Right kidney (tissue), 1 donor: ENCODE results near the gene AP2A2.
"Not testable (repeated sequence)": the region's sequence is repeated elsewhere in the genome, so short reads cannot be mapped to it uniquely, and the experiment has no call there.

Experiments used
- DNase-seq: peaks from one replicate; pipeline ENCODE4 v3.0.0-alpha.2; 2016

The AP2A2 gene

DNA sequence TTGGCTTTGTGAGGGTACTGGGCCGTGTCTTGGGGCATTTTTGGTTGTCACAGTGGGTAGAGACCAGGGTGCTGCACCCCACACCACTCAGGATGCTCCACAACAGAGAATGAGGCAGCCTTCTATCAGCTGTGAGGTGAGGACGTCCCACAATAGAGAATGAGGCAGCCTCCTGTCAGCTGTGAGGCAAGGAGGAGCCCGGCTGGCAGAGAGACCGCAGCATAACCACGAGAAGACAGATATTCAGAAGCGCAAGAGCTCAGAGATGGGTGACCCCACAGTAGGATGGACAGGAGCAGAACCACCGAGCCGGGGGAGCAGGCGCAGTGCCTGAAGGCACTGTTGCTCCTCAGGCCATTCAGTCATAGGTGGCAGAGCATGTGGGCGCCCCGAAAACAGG is 47.6 kb downstream of the AP2A2 start:
- DNase-seq, result no peak

DNA sequence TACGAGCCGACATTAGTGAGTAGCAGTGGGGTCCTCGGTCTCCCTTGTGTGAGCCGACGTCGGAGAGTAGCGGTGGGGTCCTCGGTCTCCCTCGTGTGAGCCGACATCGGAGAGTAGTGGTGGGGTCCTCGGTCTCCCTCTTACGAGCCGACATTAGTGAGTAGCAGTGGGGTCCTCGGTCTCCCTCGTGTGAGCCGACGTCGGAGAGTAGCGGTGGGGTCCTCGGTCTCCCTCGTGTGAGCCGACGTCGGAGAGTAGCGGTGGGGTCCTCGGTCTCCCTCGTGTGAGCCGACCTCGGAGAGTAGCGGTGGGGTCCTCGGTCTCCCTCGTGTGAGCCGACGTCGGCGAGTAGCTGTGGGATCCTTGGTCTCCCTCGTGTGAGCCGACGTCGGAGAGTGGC is 49.7 kb downstream of the AP2A2 start:
- DNase-seq, result not testable (repeated sequence)

DNA sequence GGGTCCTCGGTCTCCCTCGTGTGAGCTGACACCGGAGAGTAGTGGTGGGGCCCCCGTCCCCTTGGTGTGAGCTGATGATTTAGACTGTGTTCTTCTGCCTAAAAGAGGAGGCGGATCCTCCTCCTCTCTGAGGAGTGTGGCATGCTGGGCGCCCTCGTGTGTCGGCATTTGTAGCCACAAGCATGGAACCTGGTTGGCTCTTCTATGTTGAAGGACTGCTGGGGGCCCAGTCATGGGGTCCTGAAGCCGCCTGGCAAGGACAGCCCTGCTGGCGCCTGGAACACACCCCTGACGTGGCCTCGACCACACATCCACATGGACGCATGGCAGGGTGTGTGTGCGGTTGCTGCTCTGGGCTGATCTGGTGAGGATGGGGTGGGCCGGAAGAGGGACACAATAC is 50.2 kb downstream of the AP2A2 start:
- DNase-seq, result no peak

DNA sequence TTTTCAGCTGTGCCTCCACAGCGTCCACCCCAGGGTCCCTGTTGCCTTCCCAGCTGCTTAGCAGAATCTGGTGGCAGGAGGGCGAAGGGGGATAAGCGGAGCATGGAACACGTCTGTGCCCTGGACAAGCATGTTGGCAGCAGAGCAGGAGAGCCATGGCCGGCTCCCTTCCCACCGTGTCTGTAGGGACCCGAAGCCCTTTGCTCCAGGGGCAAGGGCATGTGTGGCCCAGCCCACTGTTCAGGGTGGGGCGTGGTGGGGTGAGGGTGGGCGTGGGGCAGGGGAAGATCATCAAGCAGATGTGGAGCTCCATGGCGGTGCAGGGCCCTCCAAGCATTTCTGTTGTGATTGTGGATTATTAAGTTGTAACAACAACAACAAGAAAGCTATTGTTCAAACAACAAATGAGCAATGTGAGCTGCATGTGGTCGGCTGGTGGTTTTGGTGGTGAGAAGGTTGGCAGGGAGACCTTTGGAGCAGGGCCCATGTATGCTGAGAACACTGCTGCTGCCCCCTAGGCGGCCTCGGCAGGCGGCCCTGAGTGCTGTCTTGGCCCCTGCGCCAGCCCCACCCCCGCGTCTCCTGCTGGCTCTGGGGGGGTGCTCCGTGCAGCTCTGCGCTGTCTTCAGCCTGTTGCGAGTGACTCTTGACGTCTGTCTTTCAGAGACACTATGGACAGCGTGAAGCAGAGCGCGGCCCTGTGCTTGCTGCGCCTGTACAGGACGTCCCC is 50.9 kb downstream of the AP2A2 start:
- no peak for DNase-seq

DNA sequence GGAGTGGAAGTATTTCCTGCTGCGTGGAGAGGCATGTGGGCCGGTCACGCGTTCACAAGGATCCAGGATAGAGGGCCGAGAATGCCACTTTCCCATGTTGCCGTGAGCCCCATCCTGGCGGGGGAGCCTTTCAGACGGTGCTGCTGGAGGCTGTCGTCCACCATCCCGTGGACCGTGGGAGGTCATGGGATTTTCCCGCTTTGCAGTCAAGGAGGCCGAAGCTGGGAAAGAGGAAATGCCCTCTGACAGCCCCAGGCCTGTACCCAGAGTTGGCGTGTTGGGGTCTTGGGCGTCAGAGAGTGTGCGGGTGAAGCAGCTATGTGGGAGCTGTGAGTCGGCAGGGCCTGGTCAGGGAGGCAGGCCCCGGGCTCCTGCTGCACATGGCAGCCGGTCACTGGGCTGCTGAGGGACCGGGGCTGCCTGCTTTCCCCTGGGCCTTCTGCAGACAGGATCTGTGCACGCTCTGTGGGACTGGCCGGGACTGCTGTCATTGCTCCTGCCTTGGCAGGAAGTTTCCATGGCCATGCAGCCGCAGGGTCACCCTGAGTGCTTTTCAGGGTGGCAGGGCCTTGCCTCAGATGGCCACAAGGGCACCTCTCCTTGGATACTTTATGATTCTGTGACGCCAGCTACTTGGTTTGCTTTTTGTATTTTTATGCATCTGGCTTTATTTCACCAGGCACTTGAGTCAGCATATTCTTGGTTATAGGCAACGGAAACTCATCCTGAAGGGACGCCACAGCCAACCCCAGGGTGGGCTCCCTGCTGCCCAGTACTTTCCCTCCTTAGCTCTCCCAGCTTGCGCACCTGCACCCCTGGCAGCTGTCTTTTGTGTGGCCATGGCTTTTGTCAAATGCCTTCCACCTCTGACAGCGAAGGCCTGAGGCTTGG is 52.4 kb downstream of the AP2A2 start:
- DNase-seq, result no peak

DNA sequence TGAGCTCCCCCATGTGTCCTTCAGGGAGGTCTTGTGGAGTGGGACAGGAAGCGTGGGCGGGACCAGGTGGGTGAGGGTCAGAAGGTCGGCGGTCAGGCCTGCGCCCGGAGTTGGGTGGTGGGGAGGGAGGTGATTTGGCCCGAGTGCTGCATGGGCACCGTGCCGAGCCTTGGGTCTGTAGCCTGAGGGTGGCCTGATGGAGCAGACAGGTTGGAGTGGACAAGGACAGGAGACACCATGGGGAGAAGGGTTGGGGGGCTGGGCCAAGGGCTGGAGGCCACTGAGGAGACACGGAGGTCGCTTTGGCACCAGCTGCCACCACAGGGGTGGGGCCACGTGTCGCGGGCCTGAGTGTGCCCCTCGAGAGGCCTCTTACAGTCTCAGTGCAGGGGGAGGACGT is 53.1 kb downstream of the AP2A2 start:
- DNase-seq, result no peak

DNA sequence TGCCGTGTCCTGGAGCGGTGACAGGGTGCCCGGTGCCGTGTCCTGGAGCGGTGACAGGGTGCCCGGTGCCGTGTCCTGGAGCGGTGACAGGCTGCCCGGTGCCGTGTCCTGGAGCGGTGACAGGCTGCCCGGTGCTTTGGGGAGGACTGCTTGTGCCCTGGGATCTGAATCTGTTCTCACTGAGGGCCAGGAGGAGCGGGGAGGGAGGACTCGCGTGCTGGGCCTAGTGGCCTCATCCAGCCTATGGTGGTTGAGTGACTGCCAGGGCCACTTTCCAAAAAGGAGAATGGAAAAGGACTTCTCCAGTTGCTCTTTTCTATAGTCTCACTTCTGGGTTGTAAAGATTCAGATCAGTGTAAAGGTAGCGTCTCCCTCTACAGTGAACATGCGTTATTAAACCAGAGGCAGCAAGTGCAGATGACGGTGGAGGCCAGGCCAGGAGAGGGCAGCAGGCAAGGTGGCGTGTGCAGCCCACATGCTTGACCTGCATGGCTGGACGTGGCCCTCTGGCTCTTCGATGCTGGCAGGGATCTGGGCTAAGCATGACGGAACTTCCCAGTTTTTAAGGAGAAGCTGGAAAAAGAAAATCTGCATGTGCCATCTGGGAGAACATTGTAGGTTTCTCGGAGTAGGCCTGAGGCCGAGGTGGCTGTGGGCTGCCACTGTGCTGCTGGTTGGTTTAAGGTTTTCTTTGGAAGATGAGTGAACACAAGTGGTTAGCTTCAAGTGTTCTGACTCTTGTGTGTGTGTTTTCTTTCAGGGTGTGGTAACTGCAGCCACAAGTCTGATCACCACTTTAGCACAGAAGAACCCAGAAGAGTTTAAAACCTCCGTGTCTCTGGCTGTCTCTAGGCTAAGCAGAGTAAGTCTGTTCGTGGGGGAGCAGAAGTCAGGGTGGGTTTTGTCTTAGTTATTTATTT is 55.0 kb downstream of the AP2A2 start:
- DNase-seq, result no peak

DNA sequence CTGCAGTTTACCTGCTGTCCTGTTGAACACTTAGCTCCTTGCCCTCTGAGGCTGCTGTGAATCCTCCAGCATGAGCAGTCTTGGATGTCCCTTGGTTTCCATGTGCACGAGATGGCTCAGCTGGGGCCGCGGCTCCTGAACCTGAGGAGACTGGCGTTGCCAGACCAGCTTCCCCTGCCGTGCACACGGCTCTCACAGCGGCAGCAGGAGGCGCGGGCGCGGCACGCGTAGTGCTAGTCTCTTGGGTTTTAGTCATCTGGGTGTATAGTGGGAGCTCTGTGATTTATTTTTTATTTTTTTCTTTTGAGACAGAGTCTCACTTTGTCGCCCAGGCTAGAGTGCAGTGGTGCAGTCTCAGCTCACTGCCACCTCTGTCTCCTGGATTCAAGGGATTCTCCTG is 56.1 kb downstream of the AP2A2 start:
- DNase-seq, result no peak

DNA sequence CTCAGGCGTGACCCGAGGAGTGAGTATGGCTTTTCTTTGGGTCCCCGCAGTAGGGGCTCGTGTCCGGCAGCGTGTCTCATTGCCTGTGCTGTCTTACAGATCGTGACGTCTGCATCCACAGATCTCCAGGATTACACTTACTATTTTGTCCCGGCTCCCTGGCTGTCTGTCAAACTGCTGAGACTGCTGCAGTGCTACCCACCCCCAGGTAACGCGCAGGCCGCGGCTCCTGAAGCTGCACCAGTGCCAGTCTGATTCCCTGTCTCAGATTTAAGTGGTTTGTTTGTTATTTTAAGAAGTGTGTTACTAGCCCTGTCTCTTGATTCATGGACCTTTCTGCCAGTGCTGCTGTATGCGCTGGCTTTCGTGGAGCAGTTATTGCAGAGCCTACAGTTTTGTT is 58.9 kb downstream of the AP2A2 start:
- no peak for DNase-seq

DNA sequence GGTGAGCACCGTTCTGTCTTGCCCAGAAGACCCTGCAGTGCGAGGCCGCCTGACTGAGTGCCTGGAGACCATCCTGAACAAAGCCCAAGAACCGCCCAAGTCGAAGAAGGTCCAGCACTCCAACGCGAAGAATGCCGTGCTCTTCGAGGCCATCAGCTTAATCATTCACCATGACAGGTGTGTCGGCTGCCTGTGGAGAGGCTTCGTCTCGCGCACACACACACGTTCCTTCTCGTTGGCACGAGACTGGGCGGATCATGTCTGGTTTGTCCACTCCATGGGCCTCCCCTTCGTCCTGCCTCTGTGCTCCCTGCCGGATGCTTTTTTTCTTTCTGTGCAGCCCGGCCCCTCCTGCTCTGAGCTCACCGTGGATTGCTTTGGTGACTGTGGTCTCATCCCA is 59.7 kb downstream of the AP2A2 start:
- DNase-seq, result no peak

DNA sequence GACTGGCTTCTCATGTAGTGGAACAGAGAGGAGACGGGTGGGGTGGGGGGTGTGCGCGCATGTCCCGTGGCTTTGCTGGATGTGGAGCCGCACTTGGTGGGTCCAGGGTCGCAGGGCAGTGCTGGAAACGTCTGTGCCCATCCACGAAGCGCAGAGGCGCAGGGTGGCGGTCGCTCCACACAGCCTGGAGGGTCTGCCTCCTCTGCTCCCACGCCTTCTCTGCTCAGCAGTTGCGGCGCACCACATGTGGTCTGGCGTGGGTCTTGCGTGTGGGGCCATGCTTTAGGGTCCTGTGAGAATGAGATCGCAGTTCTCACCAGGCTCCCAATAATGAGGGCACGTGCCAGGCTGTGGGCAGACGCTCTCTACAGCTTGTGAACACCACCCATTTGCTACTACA is 60.2 kb downstream of the AP2A2 start:
- no peak for DNase-seq

DNA sequence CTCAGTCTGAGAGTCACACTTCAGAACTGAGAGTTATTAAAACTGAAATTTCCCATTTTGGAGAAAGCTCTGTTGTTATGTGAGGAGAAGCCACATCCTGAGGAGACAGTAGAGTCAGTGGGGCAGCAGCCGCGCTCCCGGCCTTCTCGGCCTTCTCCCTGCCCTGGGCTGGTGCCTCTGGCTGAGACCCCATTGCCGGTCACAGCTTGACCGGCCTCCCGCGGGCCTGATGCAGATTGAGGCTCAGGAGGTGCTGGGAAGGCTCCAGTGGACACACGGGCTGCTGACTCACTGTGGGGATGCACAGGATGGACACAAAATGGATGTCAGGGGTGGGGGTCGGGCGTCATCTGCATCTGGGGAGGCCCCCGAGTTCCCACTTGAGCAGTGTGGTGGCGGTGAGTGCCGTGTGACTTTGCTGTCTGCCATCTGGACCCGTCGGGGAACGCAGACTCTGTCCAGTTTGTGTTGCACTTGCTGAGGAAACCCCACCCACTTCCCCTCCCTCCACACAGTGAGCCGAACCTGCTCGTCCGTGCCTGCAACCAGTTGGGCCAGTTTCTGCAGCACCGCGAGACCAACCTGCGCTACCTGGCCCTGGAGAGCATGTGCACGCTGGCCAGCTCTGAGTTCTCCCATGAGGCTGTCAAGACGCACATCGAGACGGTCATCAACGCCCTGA is 60.7 kb downstream of the AP2A2 start:
- no peak for DNase-seq

DNA sequence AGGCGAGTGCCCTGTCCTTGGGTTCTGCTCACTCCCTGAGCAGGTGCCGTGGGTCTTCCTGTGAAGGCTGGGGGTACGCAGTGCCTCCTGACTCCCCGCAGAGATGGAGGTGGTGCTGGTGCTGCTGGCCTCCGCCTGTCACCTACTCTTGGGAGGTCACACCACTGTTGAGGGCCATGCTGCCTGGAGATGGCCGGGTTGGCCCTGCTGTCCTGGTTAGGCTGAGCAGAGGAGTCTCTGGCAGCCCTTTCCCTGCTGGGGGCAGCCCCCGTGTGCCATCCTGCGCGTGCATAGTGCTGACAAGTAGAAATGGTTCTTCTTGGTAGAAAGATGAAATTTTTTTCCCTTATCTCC is 61.3 kb downstream of the AP2A2 start:
- no peak for DNase-seq

DNA sequence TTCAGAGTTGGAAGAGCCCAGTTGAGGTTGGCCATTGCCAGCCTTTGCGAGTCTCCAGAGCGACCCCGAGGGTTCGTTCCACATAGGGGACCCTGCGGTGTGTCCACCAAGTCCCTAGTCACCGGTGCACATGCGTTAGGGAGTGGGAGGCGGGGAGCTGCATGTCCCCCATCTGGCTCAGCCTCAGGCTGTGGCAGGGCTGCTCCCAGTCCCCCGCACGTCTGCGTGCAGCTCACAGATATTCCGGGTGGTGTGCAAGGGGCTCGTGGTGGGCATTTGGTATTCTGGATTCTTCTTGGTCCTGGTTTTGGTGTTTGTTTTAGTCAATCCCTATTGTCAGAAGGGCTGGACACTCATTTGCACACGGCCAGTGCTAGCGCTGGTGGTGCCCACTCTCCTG is 62.0 kb downstream of the AP2A2 start:
- no peak for DNase-seq

DNA sequence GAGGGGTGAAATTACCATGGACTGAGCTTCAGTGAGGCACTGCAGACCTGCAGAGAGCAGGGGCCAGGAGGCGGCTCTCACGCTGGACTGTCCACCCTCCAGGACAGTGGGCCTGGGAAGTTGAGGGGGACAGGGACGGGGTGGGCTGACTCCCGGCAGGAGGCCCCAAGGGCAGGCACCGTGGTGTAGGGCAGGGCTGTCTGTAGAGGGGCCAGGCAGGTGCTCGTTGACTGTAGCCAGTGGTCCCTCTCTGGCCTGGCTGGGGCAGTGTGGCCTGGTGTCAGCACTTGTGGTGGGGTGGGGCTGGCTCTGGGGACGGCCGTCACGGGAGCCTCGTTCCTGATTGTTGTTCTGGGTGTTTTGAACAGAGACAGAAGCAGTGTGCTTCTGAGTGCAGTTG is 64.4 kb downstream of the AP2A2 start:
- no peak for DNase-seq

DNA sequence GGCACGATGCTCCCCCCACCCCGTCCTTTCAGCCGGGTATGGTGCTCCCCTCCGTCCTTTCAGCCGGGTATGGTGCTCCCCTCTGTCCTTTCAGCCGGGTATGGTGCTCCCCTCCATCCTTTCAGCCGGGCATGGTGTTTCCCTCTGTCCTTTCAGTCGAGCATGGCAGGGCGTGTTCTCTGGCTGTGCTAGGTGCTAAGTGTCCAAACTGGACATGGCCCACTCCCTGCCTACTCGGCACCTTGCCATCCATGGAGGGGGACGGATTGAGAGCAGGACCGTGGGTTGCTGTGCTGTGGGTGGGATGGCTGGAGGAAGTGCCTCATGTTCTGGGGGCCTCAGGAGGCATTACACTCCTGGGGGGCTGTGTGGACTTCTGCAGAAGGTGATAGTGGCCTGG is 65.4 kb downstream of the AP2A2 start:
- DNase-seq, result no peak

DNA sequence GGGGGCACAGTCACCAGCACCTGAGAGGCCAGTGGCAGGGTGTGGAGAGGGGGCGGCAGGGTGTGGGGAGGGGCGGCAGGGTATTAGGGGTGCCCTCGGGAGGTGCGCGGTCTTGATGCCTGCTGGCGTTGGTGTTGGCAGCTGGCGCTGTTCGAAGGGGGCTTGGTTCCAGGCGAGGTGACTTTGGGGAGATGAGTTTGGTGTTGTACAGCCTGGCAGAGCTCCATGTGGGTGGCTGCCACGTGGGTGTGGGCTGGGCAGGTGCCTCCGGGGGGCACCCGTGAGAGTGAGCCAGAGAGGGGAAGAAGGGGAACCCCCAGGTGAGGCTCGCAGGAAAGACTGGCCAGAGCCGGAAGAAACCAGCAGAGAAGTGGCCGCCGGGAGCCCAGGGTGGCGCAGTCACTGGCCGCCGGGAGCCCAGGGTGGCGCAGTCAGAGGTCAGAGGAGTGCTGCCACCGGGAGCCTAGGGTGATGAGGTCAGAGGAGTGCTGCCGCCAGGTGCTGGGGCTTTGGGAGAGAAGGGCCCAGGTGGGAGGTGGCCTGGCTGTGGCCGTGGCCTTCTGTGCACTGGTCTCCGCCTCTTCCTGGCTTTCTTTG is 66.1 kb downstream of the AP2A2 start:
- no peak for DNase-seq

DNA sequence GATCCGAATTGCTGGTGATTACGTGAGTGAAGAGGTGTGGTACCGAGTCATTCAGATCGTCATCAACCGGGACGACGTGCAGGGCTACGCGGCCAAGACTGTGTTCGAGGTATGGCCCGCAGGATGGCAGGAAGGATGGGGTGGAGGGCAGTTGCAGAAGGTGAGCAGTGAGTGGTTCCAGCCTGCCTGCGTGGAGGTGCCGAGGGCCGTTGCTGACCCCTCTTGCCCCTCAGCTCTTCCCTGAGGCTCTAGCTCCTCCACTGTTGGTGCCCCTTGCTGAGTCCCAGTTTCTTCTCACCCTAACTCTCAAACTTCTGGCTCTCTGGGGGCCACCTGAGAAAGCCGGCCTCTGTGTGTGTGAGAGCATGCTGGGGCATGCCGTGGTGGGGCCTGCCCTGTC is 66.9 kb downstream of the AP2A2 start:
- no peak for DNase-seq

DNA sequence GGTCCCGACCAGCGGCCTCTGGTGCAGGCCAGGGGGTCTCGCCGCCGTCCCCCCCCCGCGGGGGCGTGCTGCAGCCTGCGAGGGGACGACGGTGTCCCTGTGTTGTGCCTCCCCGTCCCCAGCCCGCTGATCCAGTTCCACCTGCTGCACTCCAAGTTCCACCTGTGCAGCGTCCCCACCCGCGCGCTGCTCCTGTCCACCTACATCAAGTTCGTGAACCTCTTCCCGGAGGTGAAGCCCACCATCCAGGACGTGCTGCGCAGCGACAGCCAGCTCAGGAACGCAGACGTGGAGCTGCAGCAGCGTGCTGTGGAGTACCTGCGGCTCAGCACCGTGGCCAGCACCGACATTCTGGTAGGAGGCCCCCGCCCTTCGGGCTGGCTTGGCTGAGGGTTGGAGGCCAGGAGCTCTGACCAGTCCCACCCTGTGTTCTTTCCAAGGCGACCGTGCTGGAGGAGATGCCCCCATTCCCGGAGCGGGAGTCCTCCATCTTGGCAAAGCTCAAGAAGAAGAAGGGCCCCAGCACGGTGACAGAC is 68.0 kb downstream of the AP2A2 start:
- no peak for DNase-seq

DNA sequence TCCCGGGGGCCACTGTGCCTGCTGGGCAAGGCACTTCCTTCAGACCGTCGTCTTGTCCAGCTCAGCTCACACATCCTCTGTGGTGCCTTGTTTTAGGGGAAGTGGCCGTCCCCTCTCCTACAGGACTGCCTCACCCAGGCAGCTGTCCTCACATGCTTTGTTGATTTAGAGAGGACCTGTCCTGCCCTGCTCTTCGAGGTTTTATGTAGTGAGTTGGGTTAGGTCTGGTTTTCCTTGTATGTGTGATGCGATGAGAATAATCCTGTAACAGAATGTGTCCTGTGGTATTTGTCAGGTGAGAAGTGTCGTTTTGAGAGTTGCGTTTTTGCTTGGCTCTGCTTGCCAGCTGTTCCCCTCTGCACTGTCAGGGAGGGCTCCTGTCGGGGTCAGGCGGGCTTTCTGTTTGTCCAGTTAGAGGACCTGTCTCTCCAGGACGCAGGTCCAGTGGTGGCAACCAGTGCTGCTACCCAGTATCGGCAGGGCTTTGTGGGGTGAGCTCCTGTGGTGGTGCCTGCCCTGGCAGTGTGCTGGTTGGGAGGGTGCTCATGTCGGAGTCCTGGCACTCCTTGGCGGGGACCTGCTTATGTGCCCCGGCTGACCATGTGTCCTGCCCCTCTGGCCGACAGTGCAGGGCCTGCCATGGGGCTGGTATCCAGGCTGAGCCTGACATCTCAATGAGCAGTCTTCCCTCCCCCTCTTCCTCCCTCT is 69.5 kb downstream of the AP2A2 start:
- no peak for DNase-seq
